Spleen (tissue), 11 donors: ENCODE measurements around the gene DSCAML1. TPM values are rescaled to one million over a fixed set of nuclear protein-coding genes. Genes with fewer than 3 reads are reported as not detected.

ENCODE experiments used
- DNase-seq: peaks from one replicate; pipeline ENCODE4 v3.0.0-alpha.2; 2020
- H3K27ac ChIP-seq, 8 donors: fragments of 200-600 bp; sonication (generic) in 7 of 8; 1 replicate in 4 of 8; 2 replicates in 4 of 8; pipeline versions ENCODE4 v1.5.0 to v1.8.0; 2016 to 2021; ENCODE audit warnings: inconsistent platforms in 4 of 8, mild to moderate bottlenecking in 4 of 8, moderate library complexity in 1 of 8
- H3K27me3 ChIP-seq, 7 donors: fragments of 200-600 bp; sonication (generic) in 6 of 7; replicated peaks in 1 of 7; 1 replicate in 4 of 7; 2 replicates in 3 of 7; pipeline versions ENCODE4 v1.5.0 to v1.8.0; 2016 to 2021; ENCODE audit warnings: inconsistent platforms in 3 of 7, mild to moderate bottlenecking in 1 of 7
- H3K36me3 ChIP-seq, 6 donors: fragments of 200-600 bp; sonication (generic) in 5 of 6; 1 replicate in 4 of 6; 2 replicates in 2 of 6; pipeline versions ENCODE4 v1.5.0 to v1.8.0; 2016 to 2021; ENCODE audit warnings: inconsistent platforms in 2 of 6
- H3K4me1 ChIP-seq, 6 donors: fragments of 200-600 bp; sonication (generic) in 5 of 6; 1 replicate in 3 of 6; 2 replicates in 3 of 6; pipeline versions ENCODE4 v1.5.0 to v1.8.0; 2016 to 2021; ENCODE audit warnings: inconsistent platforms in 3 of 6
- H3K4me3 ChIP-seq, 8 donors: fragments of 200-600 bp; sonication (generic) in 7 of 8; 1 replicate in 4 of 8; 2 replicates in 4 of 8; pipeline versions ENCODE4 v1.5.0 to v1.8.0; 2016 to 2021; ENCODE audit warnings: inconsistent platforms in 4 of 8, mild to moderate bottlenecking in 4 of 8, moderate library complexity in 2 of 8
- H3K9me3 ChIP-seq, 8 donors: fragments of 200-600 bp; sonication (generic) in 7 of 8; 1 replicate in 4 of 8; 2 replicates in 4 of 8; pipeline versions ENCODE4 v1.5.0 to v1.8.0; 2016 to 2021; ENCODE audit warnings: inconsistent platforms in 4 of 8
- POLR2A ChIP-seq, 3 donors: fragments of 450-650 bp; IDR thresholded peaks; one replicate each; pipeline ENCODE4 v1.5.1; 2017; ENCODE audit warnings: antibody characterized with exemption in 3 of 3, mild to moderate bottlenecking in 1 of 3
- POLR2AphosphoS5 ChIP-seq, 3 donors: sonication (generic); formaldehyde crosslinking; IDR thresholded peaks; one replicate each; pipeline ENCODE4 v1.5.1; 2017; ENCODE audit warnings: antibody characterized with exemption in 3 of 3
- WGBS, 5 donors: extraction: QIAGEN DNeasy Blood & Tissue Kit in 3 of 5; methylation state at CpG; one replicate each; pipeline versions ENCODE4 v1.1.5 to v1.1.7; 2013 to 2018; 5-methylcytosine and 5-hydroxymethylcytosine counted together
- intact Hi-C: fragments of 100-400 bp; cut with DNase I; formaldehyde crosslinking; loops from one replicate; pipeline ENCODE4 v1.15.0; 2023; ENCODE audit warnings: low total_unique reads
- polyA plus RNA-seq, 3 donors: library from polyadenylated mRNA; stranded (reverse); fragments of 200-250 nt; gene quantifications; one replicate each; pipeline ENCODE4 v1.2.1, GENCODE V29; 2013
- total RNA-seq, 7 donors: library from RNA; depleted of rRNA in 3 of 7; stranded (reverse); fragments of >200 nt in 3 of 7; fragmentation: NEBNext Ultra II Directional in 4 of 7; extraction: Animal tissue kit (Norgen Biotek cat#: 25700) in 4 of 7; gene quantifications; one replicate each; pipeline versions ENCODE4 v1.1.0 to v1.2.1, GENCODE V29; 2016 to 2021
- TF ChIP-seq, protein P1 (sequence below), 11 experiments: fragments of 200-600 bp in 7 of 11; fragments of 450-650 bp in 4 of 11; sonication (generic) in 4 of 11; IDR thresholded peaks in 8 of 11; conservative IDR thresholded peaks in 3 of 11; 1 replicate in 7 of 11; 2 replicates in 4 of 11; pipeline versions ENCODE4 v1.4.0 to v1.8.0; 2016 to 2021; ENCODE audit warnings: antibody characterized with exemption in 11 of 11, inconsistent platforms in 4 of 11, mild to moderate bottlenecking in 1 of 11
- donor health status: healthy with polysubstance abuse.
- donor health status: DM: no; HTN: no; CAD: no; lungs with moderate emphysema.
- donor health status: DM: no; HTN: no; CAD: no.
- donor health status: Bipolar disorder and iron deficiency.
- donor health status: healthy.
- donor health status: DM: no; HTN: no; CAD: no.
- donor health status: DM: yes; HTN: yes; CAD: no.

DSCAML1 gene
- total and polyA plus RNA-seq, 10 donors = 0.07 to 10.7 (median 2.3) TPM

- TF ChIP-seq, protein P1, sequence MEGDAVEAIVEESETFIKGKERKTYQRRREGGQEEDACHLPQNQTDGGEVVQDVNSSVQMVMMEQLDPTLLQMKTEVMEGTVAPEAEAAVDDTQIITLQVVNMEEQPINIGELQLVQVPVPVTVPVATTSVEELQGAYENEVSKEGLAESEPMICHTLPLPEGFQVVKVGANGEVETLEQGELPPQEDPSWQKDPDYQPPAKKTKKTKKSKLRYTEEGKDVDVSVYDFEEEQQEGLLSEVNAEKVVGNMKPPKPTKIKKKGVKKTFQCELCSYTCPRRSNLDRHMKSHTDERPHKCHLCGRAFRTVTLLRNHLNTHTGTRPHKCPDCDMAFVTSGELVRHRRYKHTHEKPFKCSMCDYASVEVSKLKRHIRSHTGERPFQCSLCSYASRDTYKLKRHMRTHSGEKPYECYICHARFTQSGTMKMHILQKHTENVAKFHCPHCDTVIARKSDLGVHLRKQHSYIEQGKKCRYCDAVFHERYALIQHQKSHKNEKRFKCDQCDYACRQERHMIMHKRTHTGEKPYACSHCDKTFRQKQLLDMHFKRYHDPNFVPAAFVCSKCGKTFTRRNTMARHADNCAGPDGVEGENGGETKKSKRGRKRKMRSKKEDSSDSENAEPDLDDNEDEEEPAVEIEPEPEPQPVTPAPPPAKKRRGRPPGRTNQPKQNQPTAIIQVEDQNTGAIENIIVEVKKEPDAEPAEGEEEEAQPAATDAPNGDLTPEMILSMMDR (IDR thresholded peaks at IDR 0.05 in 8 of 11, conservative IDR thresholded peaks at IDR 0.05 in 3 of 11) = no peak
- peak in 1 of 3 donors; percentile 9 for TF ChIP-seq POLR2AphosphoS5 (IDR thresholded peaks at IDR 0.05)
- TF ChIP-seq POLR2A (IDR thresholded peaks at IDR 0.05) = no peak
- Histone ChIP-seq H3K36me3 (no peaks in the 10 kb centered on the region), H3K9me3 (no peaks in the 10 kb centered on the region), H3K27ac (peak overlapping the region in 4 of 8 donors; percentile 80 to 92 (median 83)), H3K4me3 (no peak overlapping the region), H3K27me3 (peaks cover 0 to 49% (median 0%) of the 10 kb centered on the region in 7 donors), H3K4me1 (peaks cover 44 to 76% (median 68%) of the 10 kb centered on the region in 6 donors)
- 81 to 90% (median 86%) methylated on average over 8 of the region's 8 CpGs for WGBS, 5 donors
- DNase-seq = peak; percentile 48
- intact Hi-C loops = no loop called here
Observed at GRCh38 chr11:117825538-117826189, 28.6 kb upstream of the DSCAML1 start.

GRCh38 chr11:117824571-117825537, 27.8 kb upstream of the DSCAML1 start, which contains the start of gene FXYD2:
FXYD2 (minus strand) TSS chr11:117824744; CDS start chr11:117824678, 66 bp downstream.
- no peaks in the 10 kb centered on the region for H3K9me3 ChIP-seq
- peaks cover 0 to 49% (median 0%) of the 10 kb centered on the region in 7 donors for H3K27me3 ChIP-seq
- no peaks in the 10 kb centered on the region for H3K36me3 ChIP-seq
- intact Hi-C loops = no loop called here
- WGBS, 5 donors = 33 to 51% (median 44%) methylated on average over 20 to 22 of the region's 22 CpGs
- TF ChIP-seq POLR2A (IDR thresholded peaks at IDR 0.05) (no peak), POLR2AphosphoS5 (IDR thresholded peaks at IDR 0.05) (peak; percentile 47 to 57 (median 55))
- TF ChIP-seq, protein P1 (IDR thresholded peaks at IDR 0.05 in 8 of 11, conservative IDR thresholded peaks at IDR 0.05 in 3 of 11) = no peak
- DNase-seq = peak; percentile 77
- H3K4me1 ChIP-seq = peaks cover 41 to 76% (median 65%) of the 10 kb centered on the region in 6 donors
- H3K27ac ChIP-seq = peak within 1 kb of the TSS; percentile 70 to 92 (median 80)
- H3K4me3 ChIP-seq = no peak within 1 kb of the TSS

DNA sequence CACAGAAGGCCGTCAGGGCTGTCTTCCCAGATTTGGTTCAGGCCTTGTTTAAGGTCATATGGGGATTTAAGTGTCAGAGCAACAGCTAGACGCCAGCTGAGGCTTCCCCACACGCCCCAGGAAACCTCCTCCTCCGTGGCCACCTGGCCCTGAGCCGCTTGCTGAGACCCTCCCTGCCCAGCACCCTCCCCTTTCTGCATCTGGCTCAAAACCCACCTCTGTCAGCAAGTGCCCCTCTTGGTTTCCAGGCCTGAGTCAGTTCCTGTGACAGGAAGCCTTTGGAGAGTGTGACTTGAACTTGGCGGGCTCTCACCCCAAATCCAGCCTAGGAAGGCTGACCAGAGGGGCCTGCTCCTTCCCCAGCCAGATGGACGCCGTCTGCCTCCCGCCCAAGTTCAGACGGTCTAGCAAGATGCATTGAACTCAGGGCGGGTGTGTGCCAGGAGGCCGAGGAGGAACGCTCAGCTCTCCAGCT, 27.0 kb upstream of the DSCAML1 start:
- intact Hi-C loops = no loop called here
- Histone ChIP-seq H3K4me1 (peaks cover 43 to 77% (median 66%) of the 10 kb centered on the region in 6 donors), H3K4me3 (no peak overlapping the region), H3K36me3 (no peaks in the 10 kb centered on the region), H3K9me3 (no peaks in the 10 kb centered on the region), H3K27me3 (peaks cover 0 to 49% (median 0%) of the 10 kb centered on the region in 7 donors), H3K27ac (peak overlapping the region; percentile 70 to 92 (median 80))
- peak; percentile 79 for DNase-seq
- WGBS, 5 donors = 17 to 36% (median 29%) methylated on average over 7 to 13 of the region's 13 CpGs
- TF ChIP-seq, protein P1 (IDR thresholded peaks at IDR 0.05 in 8 of 11, conservative IDR thresholded peaks at IDR 0.05 in 3 of 11) = no peak
- peak; percentile 54 to 70 (median 68) for TF ChIP-seq POLR2AphosphoS5 (IDR thresholded peaks at IDR 0.05)
